Activated T-helper 1 cell treated with Interleukin-2 at 50 U/mL for 16 hours (primary cell): Measurements from ENCODE around the gene RCBTB1.
"Not testable (repeated sequence)": the region's sequence is repeated elsewhere in the genome, so short reads cannot be mapped to it uniquely, and the experiment has no call there.

ENCODE experiments used
- DNase-seq: peaks from one replicate; pipeline ENCODE4 v3.0.0-alpha.2; 2020; ENCODE audit warnings: low read depth

Gene RCBTB1

DNA sequence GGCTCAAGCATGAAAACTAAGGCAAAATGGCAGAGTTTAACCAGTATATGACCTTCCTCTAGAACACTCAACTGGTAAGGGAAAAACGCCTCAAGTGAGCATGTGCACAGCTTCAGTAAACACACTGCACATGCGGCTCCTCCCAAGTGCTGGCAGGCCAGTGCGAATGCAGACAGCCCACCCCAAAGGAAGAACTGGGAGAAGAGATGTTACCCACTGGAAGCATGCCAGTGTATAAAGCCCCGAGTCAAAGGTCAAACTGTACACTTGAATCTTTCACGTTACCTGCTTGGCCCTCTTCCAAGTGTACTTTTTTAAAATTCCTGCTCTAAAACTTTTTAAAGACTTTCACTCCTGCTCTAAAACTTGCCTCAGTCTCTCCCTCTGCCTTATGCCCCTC is 19.2 kb upstream of the RCBTB1 start:
- no peak for DNase-seq

DNA sequence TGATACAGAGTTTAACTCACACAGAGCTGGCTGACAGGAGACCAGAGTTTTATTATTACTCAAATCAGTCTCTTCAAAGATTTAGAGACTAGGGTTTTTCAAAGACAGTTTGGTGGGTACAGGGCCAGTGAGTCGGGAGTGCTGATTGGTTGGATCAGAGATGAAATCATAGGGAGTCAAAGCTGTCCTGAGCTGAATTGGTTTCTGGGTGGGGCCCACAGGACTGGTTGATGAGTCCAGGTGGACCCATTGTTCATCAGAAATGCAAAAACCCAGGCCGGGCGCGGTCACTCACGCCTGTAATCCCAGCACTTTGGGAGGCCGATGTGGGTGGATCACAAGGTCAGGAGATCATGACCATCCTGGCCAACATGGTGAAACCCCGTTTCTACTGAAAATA is 17.3 kb upstream of the RCBTB1 start:
- DNase-seq: not testable (repeated sequence)

DNA sequence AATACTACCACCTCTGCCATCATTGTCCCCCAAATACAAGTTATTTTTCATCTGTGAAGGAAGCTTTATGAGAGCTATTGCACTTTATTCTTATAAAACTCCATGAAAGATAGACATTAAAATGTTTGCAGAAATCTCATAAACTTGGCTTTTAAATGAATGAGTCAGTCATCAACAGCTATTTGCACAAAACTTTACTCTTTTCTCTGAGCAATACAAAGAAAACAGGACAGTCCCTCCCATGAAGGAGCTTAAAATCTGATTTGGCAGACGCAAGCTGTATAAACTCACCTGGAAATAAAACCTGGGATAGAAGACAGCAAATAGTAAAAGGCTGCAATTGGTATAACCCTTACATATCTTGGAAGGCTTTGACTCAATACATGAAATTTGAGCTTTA is 16.6 kb upstream of the RCBTB1 start:
- DNase-seq: no peak

DNA sequence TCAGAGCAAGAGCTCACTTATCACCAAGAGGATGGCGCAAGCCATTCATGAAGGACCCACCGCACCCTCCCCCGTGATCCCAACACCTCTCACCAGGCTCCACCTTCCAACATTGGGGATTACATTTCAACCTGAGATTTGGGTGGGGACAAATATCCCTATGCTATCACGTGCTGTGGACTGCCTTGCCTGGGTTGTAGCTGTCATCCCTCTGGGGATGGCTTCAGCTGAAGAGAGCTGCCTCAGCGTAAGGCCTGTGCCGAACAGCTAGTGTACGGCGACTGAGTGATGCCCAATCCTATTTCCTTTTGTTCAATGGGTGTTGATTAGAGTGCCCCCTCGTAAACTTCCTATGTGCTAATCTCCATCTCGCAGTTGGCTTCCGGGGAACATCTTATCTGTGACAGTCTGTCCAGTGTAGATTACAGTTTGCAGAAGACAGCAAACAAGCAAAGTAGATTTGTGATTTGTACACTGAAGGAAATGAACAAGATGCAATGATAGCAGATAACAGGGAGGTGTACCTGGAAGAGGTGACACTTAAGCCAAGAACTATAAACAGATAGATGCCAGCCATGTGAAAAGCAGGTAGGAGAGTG is 11.8 kb upstream of the RCBTB1 start:
- no peak for DNase-seq

DNA sequence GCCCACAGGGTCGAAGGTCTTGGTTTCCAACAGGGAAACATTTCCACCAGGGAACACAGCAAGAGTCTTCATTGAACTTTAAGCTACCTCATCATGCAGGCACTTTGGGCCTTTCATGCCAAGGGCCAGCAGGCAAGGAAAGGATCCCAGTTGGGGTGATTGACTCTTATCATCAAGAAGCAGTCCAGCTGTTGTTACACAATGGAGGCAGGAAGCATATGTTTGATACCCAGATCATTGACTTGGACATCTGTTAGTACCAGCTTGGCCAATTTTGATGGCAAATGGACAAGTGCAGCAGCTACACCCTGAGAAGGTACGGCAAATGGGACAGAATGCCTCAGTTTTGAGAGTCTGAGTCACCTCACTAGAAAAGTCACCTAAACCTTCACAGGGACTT is 10.9 kb upstream of the RCBTB1 start:
- DNase-seq: no peak

DNA sequence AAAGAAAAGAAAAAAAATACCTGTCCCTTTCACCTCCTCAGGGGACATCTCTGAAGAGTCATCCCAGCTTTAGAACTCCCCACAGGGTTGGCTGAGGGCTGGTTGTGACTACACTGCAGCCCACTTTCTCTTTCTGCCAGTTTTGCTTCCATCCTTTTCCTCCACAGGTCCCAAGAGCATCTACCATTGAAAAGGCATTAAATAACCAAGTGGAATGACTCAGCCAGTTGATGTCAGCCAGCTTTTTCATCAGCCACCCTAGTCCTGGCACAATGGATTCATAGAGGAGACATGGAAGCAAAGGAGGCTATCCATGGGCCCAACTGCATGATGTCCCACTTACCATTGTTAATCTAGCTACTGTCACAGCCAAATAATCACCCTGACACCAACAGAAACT is 9.2 kb upstream of the RCBTB1 start:
- DNase-seq: no peak

DNA sequence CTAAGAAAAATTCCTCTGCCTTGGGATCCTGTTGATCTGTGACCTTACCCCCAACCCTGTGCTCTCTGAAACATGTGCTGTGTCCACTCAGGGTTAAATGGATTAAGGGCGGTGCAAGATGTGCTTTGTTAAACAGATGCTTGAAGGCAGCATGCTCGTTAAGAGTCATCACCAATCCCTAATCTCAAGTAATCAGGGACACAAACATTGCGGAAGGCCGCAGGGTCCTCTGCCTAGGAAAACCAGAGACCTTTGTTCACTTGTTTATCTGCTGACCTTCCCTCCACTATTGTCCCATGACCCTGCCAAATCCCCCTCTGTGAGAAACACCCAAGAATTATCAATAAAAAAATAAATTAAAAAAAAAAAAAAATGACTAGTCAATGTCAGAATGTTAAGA is 8.5 kb upstream of the RCBTB1 start:
- not testable (repeated sequence) for DNase-seq

DNA sequence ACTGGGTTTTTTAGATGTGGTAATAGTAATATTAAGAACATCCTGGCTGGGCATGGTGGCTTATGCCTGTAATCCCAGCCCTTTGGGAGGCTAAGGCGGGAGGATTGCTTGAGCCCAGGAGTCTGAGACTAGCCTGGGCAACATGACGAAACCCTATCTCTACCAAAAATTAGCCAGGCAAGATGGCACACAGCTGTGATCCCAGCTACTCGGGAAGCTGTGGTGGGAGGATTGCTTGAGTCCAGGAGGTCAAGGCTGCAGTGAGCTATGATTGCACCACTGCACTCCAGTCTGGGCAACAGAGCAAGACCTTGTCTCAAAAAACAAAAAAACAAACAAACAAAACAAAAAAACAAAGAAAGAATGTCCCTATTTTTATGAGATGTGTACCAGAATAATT is 5.4 kb upstream of the RCBTB1 start:
- not testable (repeated sequence) for DNase-seq

DNA sequence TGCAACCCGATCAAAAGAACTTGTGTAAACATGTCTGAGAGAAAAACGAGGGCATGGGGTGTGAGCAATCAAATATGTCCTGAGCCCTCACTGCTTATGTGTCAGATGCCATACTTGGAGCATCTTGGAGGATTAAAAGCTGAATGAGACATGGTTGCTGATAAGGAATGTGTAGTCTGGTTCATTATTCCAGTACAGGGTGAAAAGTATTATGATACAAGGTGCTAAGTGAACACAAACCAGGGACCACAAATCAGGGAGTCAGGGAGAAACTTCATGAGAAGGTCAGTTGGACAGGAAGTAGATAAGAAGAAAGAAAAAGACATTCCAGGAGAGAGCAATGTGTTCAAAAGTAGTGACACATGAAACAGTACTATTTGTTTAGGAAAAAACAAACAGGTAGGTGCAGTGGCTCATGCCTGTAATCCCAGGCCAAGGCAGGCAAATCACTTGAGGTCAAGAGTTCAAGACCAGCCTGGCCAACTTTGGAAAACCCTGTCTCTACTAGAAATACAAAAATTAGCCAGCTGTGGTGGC is 2.0 kb upstream of the RCBTB1 start:
- no peak for DNase-seq

DNA sequence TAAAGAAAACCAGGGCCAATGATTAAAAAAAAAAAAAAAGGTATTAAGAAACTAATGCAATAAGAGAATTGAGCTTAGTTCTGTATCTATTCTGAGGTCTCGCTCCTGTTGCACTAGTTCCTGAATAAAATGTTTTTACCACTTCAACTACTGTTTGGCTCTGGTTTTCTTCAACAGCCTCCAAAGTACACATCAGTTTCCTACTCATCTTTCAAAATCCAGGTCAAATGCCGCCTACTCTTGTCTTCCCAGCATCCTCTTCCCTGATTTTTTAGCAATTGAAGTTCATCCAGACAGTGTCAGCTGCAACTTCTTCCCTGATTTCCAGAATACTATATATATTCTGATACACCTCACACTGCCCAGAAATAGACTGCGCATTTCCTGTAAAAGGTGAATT is 1.4 kb upstream of the RCBTB1 start:
- DNase-seq: no peak

DNA sequence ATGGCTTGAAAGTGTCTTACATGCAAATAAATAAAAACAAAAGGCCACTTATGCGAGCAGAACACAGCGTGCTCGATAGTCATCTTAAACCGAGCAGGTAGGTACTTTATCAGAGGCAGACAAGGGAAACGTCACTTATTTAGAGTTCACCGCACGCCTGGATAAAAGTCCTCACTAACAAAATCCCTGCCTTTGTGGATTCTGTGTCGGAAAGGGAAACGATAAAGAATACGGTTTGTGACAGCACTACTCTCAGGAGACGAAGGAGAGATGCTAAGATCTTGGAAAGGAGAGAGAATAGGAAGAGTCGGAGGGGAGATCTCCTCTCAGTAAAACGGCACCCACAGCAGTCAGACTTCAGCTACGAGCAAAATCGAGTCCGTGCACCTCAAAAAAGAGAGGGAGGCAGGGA is 581 bp downstream of the RCBTB1 start:
- DNase-seq: no peak

DNA sequence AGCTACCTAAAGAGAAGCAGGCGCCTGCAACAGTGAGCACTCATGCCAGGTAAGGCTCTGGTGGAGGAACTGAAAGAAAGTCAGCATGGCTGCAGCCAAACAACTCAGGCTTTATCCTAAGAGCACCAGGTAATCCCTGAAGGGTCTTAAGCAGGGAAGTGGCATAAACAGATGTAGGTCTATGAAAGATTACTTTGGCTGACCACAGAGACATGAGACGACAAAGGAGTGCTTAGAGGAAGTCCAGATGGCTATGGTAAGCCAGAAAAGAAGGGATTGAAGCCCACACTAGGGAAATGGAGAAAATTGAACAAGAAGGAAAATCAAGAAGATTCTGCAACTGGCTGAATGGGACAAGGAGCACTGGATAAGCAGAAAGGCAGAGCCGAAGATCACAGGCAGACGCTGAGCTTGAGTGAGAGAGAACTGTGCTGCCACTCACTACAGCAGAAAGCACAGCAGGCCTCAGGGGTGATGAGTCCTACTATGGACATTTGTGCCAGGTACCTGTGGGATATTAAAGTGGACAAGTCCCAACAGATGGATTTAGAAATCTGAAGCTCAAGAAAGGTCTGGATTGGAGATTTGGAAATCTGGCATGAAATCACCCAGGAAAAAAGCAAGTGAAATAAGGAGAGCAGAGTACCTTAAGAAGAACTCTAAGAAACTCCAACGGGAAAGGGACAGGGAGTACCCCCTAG is 4.2 kb downstream of the RCBTB1 start:
- no peak for DNase-seq

DNA sequence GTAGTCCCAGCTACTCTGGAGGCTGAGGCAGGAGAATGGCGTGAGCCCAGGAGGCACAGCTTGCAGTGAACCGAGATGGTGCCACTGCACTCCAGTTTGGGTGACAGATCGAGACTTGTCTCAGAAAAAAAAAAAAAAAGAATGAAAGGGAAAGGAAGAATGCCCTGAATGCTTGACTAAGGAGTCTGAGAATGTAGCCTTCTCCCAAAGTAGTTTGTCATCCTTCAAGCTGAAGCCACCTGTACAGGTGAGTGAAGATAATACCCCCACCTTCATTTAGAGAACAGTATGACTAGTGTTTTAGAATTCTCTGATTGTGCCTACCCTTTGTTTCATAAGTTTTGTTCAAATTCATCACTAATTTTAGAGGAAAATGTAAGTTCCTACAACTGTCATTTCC is 5.9 kb downstream of the RCBTB1 start:
- DNase-seq: no peak

DNA sequence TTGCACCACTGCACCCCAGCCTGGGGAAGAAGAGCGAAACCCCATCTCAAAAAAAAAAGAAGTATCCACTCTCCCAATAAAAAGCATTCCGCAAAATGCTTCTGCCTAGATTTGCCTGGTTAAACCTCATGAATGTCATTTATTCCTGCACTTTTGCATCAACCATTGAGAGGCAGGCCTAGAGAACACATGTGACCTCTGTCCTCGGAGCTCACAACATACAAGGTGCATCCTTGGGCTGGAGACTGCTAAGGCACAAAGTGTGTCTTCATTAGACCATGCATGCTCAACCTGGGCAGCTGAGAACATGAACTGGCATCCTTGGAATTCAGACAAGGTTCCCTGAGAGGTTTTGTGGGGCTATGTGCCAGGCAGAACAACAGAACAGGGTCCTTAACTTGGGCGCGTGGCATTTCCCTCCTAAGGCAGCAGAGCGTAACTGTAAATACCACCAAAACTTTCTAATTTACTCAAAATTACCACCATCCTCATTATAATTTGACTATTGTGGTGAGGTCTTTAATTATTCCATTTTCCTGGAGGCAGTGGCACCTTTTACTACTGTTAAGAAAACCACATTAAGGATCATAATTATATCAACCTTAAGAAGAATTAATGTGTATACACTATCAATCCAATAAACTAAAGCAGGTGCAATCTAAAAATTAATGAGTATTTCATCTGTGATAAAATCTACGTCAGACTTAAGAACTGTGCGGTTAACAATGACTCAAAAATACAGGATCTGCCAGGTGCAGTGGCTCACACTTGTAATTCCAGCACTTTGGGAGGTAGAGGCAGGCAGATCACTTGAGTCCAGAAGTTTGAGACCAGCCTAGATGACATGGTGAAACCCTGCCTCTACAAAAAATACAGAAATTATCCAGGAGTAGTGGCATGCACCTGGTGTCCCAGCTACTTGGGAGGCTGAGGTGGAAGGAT is 13.8 kb downstream of the RCBTB1 start:
- DNase-seq: no peak

DNA sequence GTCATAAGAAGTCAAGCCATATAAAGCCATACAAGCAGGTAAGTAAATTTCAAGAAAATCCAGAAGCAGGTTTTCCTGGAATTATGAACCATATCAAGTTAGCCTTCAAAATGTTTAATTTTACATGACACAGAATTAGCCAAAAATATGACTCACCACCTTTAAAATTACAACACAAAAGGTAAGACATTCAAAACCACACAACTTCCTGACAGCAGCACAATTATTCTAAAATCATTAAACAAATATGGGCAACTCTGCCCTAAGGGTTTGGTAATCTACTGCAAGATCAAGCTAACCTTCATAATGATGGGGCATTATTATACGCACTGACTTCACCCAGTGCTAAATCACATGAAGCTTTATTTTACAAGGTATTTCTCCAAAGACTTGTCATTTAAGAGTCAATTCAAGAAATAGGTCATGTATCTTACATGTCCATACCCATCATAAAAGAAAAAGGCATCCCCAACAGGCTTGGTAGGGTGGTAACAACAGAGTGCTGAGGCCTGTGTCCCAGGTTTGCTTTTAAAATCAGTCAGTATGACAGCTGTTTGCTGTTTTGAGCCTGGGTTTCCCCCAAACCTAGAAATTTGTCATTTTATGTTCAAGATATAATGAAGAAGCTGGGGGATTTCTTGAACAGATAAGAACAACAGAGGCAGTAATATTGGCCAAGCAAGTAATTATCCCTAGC is 15.2 kb downstream of the RCBTB1 start:
- DNase-seq: no peak

DNA sequence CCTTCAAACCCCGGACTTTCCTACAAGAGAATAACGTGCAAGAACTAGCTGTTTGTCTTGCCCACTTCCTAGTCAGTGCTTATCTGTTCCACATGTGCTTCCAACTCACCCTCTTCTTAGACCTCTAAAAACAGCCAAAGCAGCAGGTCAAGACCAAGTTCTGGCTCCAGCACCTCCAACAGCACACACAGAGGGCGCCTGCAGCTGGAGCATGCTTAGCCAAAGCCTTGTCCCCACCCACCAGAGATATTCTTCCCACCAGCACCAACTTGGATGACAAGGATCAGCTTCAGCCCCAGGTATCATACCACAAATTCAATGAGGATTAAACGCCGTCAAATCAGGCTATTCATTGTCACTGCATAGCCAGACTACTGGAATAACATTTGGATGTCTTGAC is 17.9 kb downstream of the RCBTB1 start:
- no peak for DNase-seq

DNA sequence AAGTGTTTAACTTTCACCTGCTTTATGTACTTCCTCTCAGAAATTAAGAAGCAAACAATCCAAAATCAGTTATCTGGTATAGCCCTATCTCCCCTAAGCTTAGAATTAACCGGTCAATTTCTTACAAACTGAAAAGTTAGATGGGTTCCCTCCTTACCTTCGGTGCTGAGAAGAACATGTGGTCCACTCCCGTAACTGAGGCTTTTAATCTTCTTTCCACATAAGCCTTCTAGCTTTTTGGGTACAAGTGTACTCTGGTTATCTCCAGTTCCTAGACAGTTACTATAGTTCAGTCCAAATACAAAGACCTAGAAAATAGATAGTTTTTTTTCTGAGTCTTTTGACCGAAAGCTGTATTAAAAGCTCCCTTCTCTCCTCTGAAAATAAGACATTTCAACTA is 18.9 kb downstream of the RCBTB1 start:
- no peak for DNase-seq

DNA sequence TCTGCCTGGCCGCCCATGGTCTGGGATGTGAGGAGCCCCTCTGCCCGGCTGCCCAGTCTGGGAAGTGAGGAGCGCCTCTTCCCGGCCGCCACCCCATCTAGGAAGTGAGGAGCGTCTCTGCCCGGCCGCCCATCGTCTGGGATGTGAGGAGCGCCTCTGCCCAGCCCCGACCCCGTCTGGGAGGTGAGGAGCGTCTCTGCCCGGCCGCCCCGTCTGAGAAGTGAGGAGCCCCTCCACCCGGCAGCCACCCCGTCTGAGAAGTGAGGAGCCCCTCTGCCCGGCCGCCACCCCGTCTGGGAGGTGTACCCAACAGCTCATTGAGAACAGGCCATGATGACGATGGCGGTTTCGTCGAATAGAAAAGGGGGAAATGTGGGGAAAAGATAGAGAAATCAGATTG is 19.9 kb downstream of the RCBTB1 start:
- DNase-seq: not testable (repeated sequence)

DNA sequence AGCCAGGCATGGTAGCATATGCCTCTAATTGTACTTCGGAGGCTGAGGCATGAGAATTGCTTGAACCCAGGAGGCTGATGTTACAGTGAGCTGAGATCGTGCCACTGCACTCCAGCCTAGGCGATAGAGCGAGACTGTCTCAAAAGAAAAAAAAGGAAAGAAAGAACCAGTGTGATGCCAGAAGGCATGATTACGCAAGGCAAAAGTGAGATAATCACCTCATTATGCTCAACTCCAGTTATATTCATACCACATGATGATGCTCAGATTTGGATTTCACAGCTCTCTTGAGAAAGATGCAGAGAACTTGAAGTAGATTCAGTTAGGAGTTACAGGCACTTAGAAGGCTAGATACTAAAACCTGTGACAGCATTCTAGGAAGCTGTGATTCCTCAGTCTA is 21.8 kb downstream of the RCBTB1 start:
- no peak for DNase-seq

DNA sequence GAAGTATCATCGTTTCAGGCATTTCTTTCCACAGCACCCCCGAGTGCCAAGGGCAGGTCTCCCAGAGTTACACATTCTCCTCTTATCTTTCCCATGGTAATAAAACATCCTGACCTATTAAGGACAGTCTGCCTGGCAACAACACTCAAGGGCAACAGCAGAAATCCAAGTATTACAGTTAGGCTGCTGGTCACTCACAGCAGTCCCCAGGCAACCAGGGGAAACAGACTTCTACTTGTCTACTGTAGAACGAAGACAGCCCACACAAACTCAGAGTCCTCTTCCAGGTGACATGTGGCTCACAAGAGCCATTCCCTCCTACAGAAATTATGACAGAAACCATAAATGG is 24.3 kb downstream of the RCBTB1 start:
- no peak for DNase-seq

DNA sequence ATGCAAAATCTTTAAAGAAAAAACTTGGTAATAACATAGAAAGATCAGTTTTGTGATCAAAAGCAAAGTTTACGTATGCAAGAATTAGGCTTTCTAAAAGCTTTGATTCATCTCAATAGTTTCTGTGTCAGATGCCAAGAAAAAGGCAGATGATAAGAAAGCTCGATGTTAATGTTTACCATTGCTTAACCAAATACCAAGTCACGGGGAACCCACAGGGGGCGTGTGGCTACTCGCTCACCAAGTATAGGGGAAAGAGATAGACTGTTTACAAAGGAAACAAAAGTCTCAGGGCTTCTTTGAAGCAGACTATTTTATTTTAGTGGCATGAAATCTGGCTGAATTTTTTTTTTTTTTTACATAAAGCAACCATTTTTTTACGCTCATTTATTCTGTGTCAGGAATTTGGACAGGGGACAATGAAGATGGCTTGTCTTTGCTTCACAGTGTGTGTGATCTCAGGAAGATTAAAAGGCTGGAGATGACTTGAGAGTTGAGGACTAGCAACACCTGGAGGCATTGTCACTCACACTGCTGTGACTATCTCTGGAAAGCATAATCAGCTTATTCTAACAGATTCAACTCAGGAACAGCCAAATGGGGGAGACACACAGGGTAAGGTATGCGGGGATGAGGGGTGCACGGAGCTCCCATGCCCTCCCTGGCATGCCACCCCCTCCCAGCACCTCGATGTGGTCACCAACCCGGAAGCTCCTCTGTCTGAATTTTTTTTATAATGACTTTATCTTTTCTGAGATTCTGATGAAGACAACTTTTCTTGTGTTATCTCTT is 24.9 kb downstream of the RCBTB1 start:
- DNase-seq: no peak
